Large intestine (tissue), 3 donors: ENCODE data around the gene B9D1. TPM values are rescaled to one million over a fixed set of nuclear protein-coding genes. Genes with fewer than 3 reads are reported as not detected.

ENCODE experiments used
- DNase-seq, 2 donors: peaks; one replicate each; pipeline versions ENCODE4 v3.0.0 to v3.0.0-alpha.2; 2013
- H3K27ac ChIP-seq: one replicate; pipeline ENCODE4 v1.5.1; 2013; ENCODE audit warnings: low read length
- H3K27me3 ChIP-seq: 2 replicates; pipeline ENCODE4 v1.6.1; 2013; ENCODE audit warnings: low read length; ENCODE audit not compliant: control insufficient read depth, insufficient read depth
- H3K36me3 ChIP-seq: 2 replicates; pipeline ENCODE4 v1.6.1; 2013; ENCODE audit warnings: low read length; ENCODE audit not compliant: control insufficient read depth, insufficient read depth
- H3K4me1 ChIP-seq: one replicate; pipeline ENCODE4 v1.6.1; 2013; ENCODE audit warnings: low read length; ENCODE audit not compliant: control insufficient read depth, insufficient read depth
- H3K4me3 ChIP-seq: one replicate; pipeline ENCODE4 v1.5.1; 2013; ENCODE audit warnings: low read length
- H3K9me3 ChIP-seq: one replicate; pipeline ENCODE4 v1.6.1; 2013; ENCODE audit warnings: mild to moderate bottlenecking, low read depth, low read length, moderate library complexity; ENCODE audit not compliant: control insufficient read depth
- WGBS: methylation state at CpG from one replicate; pipeline ENCODE4 v1.1.5; 2013; ENCODE audit warnings: low lambda C conversion rate; ENCODE audit not compliant: insufficient coverage; 5-methylcytosine and 5-hydroxymethylcytosine counted together
- polyA plus RNA-seq: library from polyadenylated mRNA; unstranded; fragments of 120-200 nt; gene quantifications from one replicate; pipeline ENCODE4 v1.2.1, GENCODE V29; 2013

The B9D1 gene
- polyA plus RNA-seq, 1 donor: 19.8 TPM

- no CpG with 5 or more reads among the region's 8 CpGs for WGBS
- DNase-seq: no peak
- Histone ChIP-seq H3K9me3 (no peaks in the 10 kb centered on the region), H3K4me3 (no peak overlapping the region), H3K36me3 (peaks cover 5% of the 10 kb centered on the region), H3K4me1 (peaks cover 2% of the 10 kb centered on the region), H3K27me3 (no peaks in the 10 kb centered on the region), H3K27ac (no peak overlapping the region)
Observed at GRCh38 chr17:19295473-19296135, 66.9 kb downstream of the B9D1 start.

- H3K27me3 ChIP-seq: no peaks in the 10 kb centered on the region
- DNase-seq: no peak
- peaks cover 2% of the 10 kb centered on the region for H3K4me1 ChIP-seq
- no peaks in the 10 kb centered on the region for H3K9me3 ChIP-seq
- no peak overlapping the region for H3K27ac ChIP-seq
- WGBS: 75% methylated on average over 2 of the region's 3 CpGs
- H3K36me3 ChIP-seq: peaks cover 3% of the 10 kb centered on the region
- no peak overlapping the region for H3K4me3 ChIP-seq
Observed at GRCh38 chr17:19294443-19294842, 68.1 kb downstream of the B9D1 start.

Other genes with a start within 250 kb of the B9D1 start
- 3.4 TPM for gene GRAPL, start 235.1 kb downstream of the B9D1 start, polyA plus RNA-seq
- gene EPN2, start 125.4 kb downstream of the B9D1 start, polyA plus RNA-seq: 24.2 TPM
- gene MAPK7, start 15.8 kb upstream of the B9D1 start, polyA plus RNA-seq: 20.4 TPM
- gene MFAP4, start 24.5 kb upstream of the B9D1 start, polyA plus RNA-seq: 116 TPM
- gene RNF112, start 48.5 kb upstream of the B9D1 start, polyA plus RNA-seq: 3.7 TPM
- 1.1 TPM for gene SLC47A1, start 171.1 kb upstream of the B9D1 start, polyA plus RNA-seq